GM23338 (cell line): ENCODE results near the gene NDUFAF7. TPM values are rescaled to one million over a fixed set of nuclear protein-coding genes. Genes with fewer than 3 reads are reported as not detected.

Source experiments
- ATAC-seq: fragments of 200-7000 bp; cut with Tn5 transposase; 3 replicates; pipeline ENCODE4 v1.9.1; 2020
- DNase-seq: peaks from one replicate; pipeline ENCODE4 v3.0.0-alpha.2; 2015; ENCODE audit warnings: low spot score
- H2AFZ ChIP-seq: fragments of 200-600 bp; sonication (generic); 2 replicates; pipeline ENCODE4 v1.8.0; 2016; ENCODE audit warnings: antibody characterized with exemption, mild to moderate bottlenecking, moderate library complexity
- H3F3A ChIP-seq: fragments of 200-600 bp; sonication (generic); replicated peaks from 2 replicates; pipeline ENCODE4 v1.8.0; 2017; ENCODE audit warnings: antibody characterized with exemption, mixed run types, low read depth
- H3K27ac ChIP-seq: fragments of 200-600 bp; sonication (generic); 2 replicates; pipeline ENCODE4 v1.6.1; 2016; ENCODE audit warnings: low read depth
- H3K27me3 ChIP-seq: fragments of 200-600 bp; sonication (generic); 2 replicates; pipeline ENCODE4 v1.8.0; 2016; ENCODE audit warnings: mild to moderate bottlenecking, mixed run types, moderate library complexity; ENCODE audit not compliant: insufficient read depth
- H3K36me3 ChIP-seq: fragments of 200-600 bp; sonication (generic); 2 replicates; pipeline ENCODE4 v1.8.0; 2016; ENCODE audit warnings: mild to moderate bottlenecking; ENCODE audit not compliant: insufficient read depth
- H3K4me1 ChIP-seq: fragments of 200-600 bp; sonication (generic); 2 replicates; pipeline ENCODE4 v1.8.0; 2016; ENCODE audit warnings: mild to moderate bottlenecking, moderate library complexity; ENCODE audit not compliant: insufficient read depth
- H3K4me2 ChIP-seq: fragments of 200-600 bp; sonication (generic); 2 replicates; pipeline ENCODE4 v1.7.1; 2017; ENCODE audit warnings: mixed run types
- H3K4me3 ChIP-seq: fragments of 200-600 bp; sonication (generic); 2 replicates; pipeline ENCODE4 v1.6.1; 2016; ENCODE audit warnings: mixed run types
- H3K79me2 ChIP-seq: fragments of 200-600 bp; sonication (generic); replicated peaks from 2 replicates; pipeline ENCODE4 v1.8.0; 2017; ENCODE audit warnings: mild to moderate bottlenecking; ENCODE audit not compliant: insufficient read depth
- H3K9me2 ChIP-seq: fragments of 200-600 bp; sonication (generic); 2 replicates; pipeline ENCODE4 v1.8.0; 2017; ENCODE audit not compliant: insufficient read depth
- H4K20me1 ChIP-seq: fragments of 200-600 bp; sonication (generic); replicated peaks from 2 replicates; pipeline ENCODE4 v1.8.0; 2017; ENCODE audit warnings: mild to moderate bottlenecking; ENCODE audit not compliant: insufficient read depth
- H3K27ac Mint-ChIP-seq: 2 replicates; pipeline ENCODE4 v1.8.0; 2020; ENCODE audit warnings: inconsistent platforms, mild to moderate bottlenecking, moderate library complexity, mixed read lengths
- H3K27me3 Mint-ChIP-seq: 3 replicates; pipeline ENCODE4 v1.8.0; 2022; ENCODE audit warnings: low read depth, mild to moderate bottlenecking, moderate library complexity, mixed read lengths, inconsistent platforms; ENCODE audit not compliant: insufficient read depth, poor library complexity
- H3K36me3 Mint-ChIP-seq: 3 replicates; pipeline ENCODE4 v1.8.0; 2021; ENCODE audit warnings: low read depth, mild to moderate bottlenecking, inconsistent platforms, moderate library complexity, mixed read lengths
- H3K4me1 Mint-ChIP-seq: 3 replicates; pipeline ENCODE4 v1.8.0; 2020; ENCODE audit warnings: mild to moderate bottlenecking, inconsistent platforms, mixed read lengths
- H3K4me3 Mint-ChIP-seq: 3 replicates; pipeline ENCODE4 v1.8.0; 2021; ENCODE audit warnings: moderate library complexity, mild to moderate bottlenecking, inconsistent platforms, mixed read lengths
- H3K9me3 Mint-ChIP-seq: 3 replicates; pipeline ENCODE4 v1.8.0; 2020; ENCODE audit warnings: moderate library complexity, mild to moderate bottlenecking, inconsistent platforms, mixed read lengths
- CREB1 ChIP-seq: fragments of 250-450 bp; sonication (Bioruptor Pico); IDR thresholded peaks from 2 replicates; pipeline ENCODE4 v1.5.0; 2020; ENCODE audit warnings: low read depth, mild to moderate bottlenecking, moderate library complexity
- EZH2 ChIP-seq: fragments of 200-600 bp; sonication (generic); IDR thresholded peaks from one replicate; pipeline ENCODE4 v1.8.0; 2017; ENCODE audit warnings: antibody characterized with exemption, mild to moderate bottlenecking, low read depth; ENCODE audit not compliant: unreplicated experiment
- EZH2phosphoT487 ChIP-seq: fragments of 200-600 bp; sonication (generic); IDR thresholded peaks from one replicate; pipeline ENCODE4 v1.8.1; 2018; ENCODE audit warnings: antibody characterized with exemption; ENCODE audit not compliant: unreplicated experiment
- JUNB ChIP-seq: IDR thresholded peaks from one replicate; pipeline ENCODE4 v1.6.1; 2016; ENCODE audit warnings: antibody characterized with exemption; ENCODE audit not compliant: unreplicated experiment
- NANOG ChIP-seq: IDR thresholded peaks from 2 replicates; pipeline ENCODE4 v1.6.1; 2016; ENCODE audit warnings: antibody characterized with exemption, borderline replicate concordance
- POLR2AphosphoS5 ChIP-seq: IDR thresholded peaks from 2 replicates; pipeline ENCODE4 v1.6.1; 2016; ENCODE audit warnings: antibody characterized with exemption, low read depth
- STAT1 ChIP-seq: IDR thresholded peaks from one replicate; pipeline ENCODE4 v1.6.1; 2016; ENCODE audit warnings: antibody characterized with exemption; ENCODE audit not compliant: unreplicated experiment
- ZNF114 ChIP-seq: fragments of 250-450 bp; sonication (Bioruptor Pico); IDR thresholded peaks from 2 replicates; pipeline ENCODE4 v1.5.0; 2020; ENCODE audit warnings: mild to moderate bottlenecking, moderate library complexity
- ZNF331 ChIP-seq: fragments of 250-450 bp; sonication (Bioruptor Pico); IDR thresholded peaks from 2 replicates; pipeline ENCODE4 v1.5.0; 2020; ENCODE audit warnings: low read depth, mild to moderate bottlenecking, moderate library complexity
- polyA plus RNA-seq: library from polyadenylated mRNA; unstranded; fragments of >200 nt; fragmentation: Nextera tagmentation; extraction: Ambion mirVana; gene quantifications from 2 replicates; pipeline ENCODE4 v1.2.1, GENCODE V29; 2016
- total RNA-seq: library from RNA; depleted of rRNA; stranded (reverse); fragments of >200 nt; shearing (Covaris generic); gene quantifications from 2 replicates; pipeline ENCODE4 v1.2.3, GENCODE V29; 2014
- TF ChIP-seq, protein P1 (sequence below): IDR thresholded peaks from one replicate; pipeline ENCODE4 v1.6.1; 2018; ENCODE audit warnings: antibody characterized with exemption; ENCODE audit not compliant: unreplicated experiment
- TF ChIP-seq, protein P2 (sequence below), 2 experiments: fragments of 200-600 bp in 1 of 2; sonication (generic) in 1 of 2; conservative IDR thresholded peaks; 2 replicates each; pipeline versions ENCODE4 v1.5.1 to v1.6.1; 2016 to 2017; ENCODE audit warnings: antibody characterized with exemption in 2 of 2, low read depth in 2 of 2, mild to moderate bottlenecking in 2 of 2, moderate library complexity in 1 of 2
- TF ChIP-seq, protein P3 (sequence below): fragments of 250-450 bp; sonication (Bioruptor Pico); IDR thresholded peaks from 2 replicates; pipeline ENCODE4 v1.5.0; 2020; ENCODE audit warnings: mild to moderate bottlenecking, moderate library complexity
- TF ChIP-seq, protein P4 (sequence below): IDR thresholded peaks from 2 replicates; pipeline ENCODE4 v1.6.1; 2016; ENCODE audit warnings: antibody characterized with exemption

Gene NDUFAF7
- total and polyA plus RNA-seq, 2 experiments from 2014 or later = 47.4 to 58.2 TPM

DNA sequence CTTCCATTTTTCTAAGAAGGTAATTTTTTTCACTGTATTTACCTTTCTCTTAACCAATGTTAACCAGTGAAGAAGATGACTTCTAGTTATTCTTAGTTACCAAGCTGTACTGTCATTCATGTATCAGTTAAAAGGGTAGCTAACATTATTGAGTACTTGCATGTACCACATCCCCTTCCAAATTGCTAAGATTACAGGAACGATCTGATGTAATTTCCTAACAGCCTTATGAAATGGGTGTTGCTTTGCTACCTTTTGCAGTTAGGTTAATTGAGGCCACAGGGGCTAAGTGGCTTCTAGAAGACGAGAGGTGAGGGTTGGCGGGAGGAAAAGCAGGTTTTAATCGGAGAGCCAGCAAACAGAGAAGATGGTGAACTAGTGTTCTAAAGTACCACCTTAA, 41.2 kb upstream of the NDUFAF7 start:
- peak overlapping the region; percentile 20; the same call in 1 of the 2 replicates for H3K4me2 ChIP-seq

More for the DNA sequence above, 41.2 kb upstream of the NDUFAF7 start:
- 0 out of 2 replicates have a peak, but pooled peaks cover 3% of the 10 kb centered on the region for H3F3A ChIP-seq
- TF ChIP-seq EZH2phosphoT487 (no peak), STAT1 (no peak), EZH2 (no peak), JUNB (no peak), POLR2AphosphoS5 (no peak), ZNF331 (CRISPR knock-in tag) (no peak), NANOG (no peak), ZNF114 (CRISPR knock-in tag) (no peak), CREB1 (CRISPR knock-in tag) (no peak)
- TF ChIP-seq, protein P1, sequence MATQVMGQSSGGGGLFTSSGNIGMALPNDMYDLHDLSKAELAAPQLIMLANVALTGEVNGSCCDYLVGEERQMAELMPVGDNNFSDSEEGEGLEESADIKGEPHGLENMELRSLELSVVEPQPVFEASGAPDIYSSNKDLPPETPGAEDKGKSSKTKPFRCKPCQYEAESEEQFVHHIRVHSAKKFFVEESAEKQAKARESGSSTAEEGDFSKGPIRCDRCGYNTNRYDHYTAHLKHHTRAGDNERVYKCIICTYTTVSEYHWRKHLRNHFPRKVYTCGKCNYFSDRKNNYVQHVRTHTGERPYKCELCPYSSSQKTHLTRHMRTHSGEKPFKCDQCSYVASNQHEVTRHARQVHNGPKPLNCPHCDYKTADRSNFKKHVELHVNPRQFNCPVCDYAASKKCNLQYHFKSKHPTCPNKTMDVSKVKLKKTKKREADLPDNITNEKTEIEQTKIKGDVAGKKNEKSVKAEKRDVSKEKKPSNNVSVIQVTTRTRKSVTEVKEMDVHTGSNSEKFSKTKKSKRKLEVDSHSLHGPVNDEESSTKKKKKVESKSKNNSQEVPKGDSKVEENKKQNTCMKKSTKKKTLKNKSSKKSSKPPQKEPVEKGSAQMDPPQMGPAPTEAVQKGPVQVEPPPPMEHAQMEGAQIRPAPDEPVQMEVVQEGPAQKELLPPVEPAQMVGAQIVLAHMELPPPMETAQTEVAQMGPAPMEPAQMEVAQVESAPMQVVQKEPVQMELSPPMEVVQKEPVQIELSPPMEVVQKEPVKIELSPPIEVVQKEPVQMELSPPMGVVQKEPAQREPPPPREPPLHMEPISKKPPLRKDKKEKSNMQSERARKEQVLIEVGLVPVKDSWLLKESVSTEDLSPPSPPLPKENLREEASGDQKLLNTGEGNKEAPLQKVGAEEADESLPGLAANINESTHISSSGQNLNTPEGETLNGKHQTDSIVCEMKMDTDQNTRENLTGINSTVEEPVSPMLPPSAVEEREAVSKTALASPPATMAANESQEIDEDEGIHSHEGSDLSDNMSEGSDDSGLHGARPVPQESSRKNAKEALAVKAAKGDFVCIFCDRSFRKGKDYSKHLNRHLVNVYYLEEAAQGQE = no peak
- TF ChIP-seq, protein P2, sequence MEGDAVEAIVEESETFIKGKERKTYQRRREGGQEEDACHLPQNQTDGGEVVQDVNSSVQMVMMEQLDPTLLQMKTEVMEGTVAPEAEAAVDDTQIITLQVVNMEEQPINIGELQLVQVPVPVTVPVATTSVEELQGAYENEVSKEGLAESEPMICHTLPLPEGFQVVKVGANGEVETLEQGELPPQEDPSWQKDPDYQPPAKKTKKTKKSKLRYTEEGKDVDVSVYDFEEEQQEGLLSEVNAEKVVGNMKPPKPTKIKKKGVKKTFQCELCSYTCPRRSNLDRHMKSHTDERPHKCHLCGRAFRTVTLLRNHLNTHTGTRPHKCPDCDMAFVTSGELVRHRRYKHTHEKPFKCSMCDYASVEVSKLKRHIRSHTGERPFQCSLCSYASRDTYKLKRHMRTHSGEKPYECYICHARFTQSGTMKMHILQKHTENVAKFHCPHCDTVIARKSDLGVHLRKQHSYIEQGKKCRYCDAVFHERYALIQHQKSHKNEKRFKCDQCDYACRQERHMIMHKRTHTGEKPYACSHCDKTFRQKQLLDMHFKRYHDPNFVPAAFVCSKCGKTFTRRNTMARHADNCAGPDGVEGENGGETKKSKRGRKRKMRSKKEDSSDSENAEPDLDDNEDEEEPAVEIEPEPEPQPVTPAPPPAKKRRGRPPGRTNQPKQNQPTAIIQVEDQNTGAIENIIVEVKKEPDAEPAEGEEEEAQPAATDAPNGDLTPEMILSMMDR (conservative IDR thresholded peaks at IDR 0.05; ENCODE audit: low read depth in 2 of 2) = no peak
- TF ChIP-seq, protein P3, sequence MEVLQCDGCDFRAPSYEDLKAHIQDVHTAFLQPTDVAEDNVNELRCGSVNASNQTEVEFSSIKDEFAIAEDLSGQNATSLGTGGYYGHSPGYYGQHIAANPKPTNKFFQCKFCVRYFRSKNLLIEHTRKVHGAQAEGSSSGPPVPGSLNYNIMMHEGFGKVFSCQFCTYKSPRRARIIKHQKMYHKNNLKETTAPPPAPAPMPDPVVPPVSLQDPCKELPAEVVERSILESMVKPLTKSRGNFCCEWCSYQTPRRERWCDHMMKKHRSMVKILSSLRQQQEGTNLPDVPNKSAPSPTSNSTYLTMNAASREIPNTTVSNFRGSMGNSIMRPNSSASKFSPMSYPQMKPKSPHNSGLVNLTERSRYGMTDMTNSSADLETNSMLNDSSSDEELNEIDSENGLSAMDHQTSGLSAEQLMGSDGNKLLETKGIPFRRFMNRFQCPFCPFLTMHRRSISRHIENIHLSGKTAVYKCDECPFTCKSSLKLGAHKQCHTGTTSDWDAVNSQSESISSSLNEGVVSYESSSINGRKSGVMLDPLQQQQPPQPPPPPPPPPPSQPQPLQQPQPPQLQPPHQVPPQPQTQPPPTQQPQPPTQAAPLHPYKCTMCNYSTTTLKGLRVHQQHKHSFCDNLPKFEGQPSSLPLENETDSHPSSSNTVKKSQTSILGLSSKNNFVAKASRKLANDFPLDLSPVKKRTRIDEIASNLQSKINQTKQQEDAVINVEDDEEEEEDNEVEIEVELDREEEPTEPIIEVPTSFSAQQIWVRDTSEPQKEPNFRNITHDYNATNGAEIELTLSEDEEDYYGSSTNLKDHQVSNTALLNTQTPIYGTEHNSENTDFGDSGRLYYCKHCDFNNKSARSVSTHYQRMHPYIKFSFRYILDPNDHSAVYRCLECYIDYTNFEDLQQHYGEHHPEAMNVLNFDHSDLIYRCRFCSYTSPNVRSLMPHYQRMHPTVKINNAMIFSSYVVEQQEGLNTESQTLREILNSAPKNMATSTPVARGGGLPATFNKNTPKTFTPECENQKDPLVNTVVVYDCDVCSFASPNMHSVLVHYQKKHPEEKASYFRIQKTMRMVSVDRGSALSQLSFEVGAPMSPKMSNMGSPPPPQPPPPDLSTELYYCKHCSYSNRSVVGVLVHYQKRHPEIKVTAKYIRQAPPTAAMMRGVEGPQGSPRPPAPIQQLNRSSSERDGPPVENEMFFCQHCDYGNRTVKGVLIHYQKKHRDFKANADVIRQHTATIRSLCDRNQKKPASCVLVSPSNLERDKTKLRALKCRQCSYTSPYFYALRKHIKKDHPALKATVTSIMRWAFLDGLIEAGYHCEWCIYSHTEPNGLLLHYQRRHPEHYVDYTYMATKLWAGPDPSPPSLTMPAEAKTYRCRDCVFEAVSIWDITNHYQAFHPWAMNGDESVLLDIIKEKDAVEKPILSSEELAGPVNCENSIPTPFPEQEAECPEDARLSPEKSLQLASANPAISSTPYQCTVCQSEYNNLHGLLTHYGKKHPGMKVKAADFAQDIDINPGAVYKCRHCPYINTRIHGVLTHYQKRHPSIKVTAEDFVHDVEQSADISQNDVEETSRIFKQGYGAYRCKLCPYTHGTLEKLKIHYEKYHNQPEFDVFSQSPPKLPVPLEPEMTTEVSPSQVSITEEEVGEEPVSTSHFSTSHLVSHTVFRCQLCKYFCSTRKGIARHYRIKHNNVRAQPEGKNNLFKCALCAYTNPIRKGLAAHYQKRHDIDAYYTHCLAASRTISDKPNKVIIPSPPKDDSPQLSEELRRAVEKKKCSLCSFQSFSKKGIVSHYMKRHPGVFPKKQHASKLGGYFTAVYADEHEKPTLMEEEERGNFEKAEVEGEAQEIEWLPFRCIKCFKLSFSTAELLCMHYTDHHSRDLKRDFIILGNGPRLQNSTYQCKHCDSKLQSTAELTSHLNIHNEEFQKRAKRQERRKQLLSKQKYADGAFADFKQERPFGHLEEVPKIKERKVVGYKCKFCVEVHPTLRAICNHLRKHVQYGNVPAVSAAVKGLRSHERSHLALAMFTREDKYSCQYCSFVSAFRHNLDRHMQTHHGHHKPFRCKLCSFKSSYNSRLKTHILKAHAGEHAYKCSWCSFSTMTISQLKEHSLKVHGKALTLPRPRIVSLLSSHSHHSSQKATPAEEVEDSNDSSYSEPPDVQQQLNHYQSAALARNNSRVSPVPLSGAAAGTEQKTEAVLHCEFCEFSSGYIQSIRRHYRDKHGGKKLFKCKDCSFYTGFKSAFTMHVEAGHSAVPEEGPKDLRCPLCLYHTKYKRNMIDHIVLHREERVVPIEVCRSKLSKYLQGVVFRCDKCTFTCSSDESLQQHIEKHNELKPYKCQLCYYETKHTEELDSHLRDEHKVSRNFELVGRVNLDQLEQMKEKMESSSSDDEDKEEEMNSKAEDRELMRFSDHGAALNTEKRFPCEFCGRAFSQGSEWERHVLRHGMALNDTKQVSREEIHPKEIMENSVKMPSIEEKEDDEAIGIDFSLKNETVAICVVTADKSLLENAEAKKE (CRISPR knock-in tag) = no peak
- TF ChIP-seq, protein P4, sequence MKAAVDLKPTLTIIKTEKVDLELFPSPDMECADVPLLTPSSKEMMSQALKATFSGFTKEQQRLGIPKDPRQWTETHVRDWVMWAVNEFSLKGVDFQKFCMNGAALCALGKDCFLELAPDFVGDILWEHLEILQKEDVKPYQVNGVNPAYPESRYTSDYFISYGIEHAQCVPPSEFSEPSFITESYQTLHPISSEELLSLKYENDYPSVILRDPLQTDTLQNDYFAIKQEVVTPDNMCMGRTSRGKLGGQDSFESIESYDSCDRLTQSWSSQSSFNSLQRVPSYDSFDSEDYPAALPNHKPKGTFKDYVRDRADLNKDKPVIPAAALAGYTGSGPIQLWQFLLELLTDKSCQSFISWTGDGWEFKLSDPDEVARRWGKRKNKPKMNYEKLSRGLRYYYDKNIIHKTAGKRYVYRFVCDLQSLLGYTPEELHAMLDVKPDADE = no peak
- Mint-ChIP-seq H3K27me3 (peaks cover 7% of the 10 kb centered on the region), H3K27ac (peak overlapping the region; percentile 73), H3K36me3 (no peaks in the 10 kb centered on the region), H3K9me3 (no peaks in the 10 kb centered on the region), H3K4me1 (peaks cover 43% of the 10 kb centered on the region), H3K4me3 (no peak overlapping the region; the same call in 2 of the 3 replicates)
- no peaks in the 10 kb centered on the region for H3K36me3 ChIP-seq
- H3K9me2 ChIP-seq = no peaks in the 10 kb centered on the region
- H3K4me3 ChIP-seq = no peak overlapping the region
- H4K20me1 ChIP-seq = no peaks in the 10 kb centered on the region
- no peak for DNase-seq
- 0 out of 2 replicates have a peak overlapping the region, but pooled peaks have one; percentile 1 for H2AFZ ChIP-seq
- peak overlapping the region; percentile 20; the same call in 1 of the 2 replicates for H3K27ac ChIP-seq
- no peaks in the 10 kb centered on the region for H3K79me2 ChIP-seq
- no peak for ATAC-seq
- H3K27me3 ChIP-seq = no peaks in the 10 kb centered on the region
- H3K4me1 ChIP-seq = peaks cover 39% of the 10 kb centered on the region
